ENCODE measurements around the gene EXT2.

GRCh38 chr11:44266056-44266780, 170.7 kb downstream of the EXT2 start:
- TF ChIP-seq CTCF (conservative IDR thresholded peaks at IDR 0.05; ENCODE audit: low read length) (no peak), EZH2phosphoT487 (IDR thresholded peaks at IDR 0.05; ENCODE audit: borderline replicate concordance) (no peak)

Measured in Loucy (cell line).